ENCODE measurements around the gene CNTN5.
"Not testable (repeated sequence)": the region's sequence is repeated elsewhere in the genome, so short reads cannot be mapped to it uniquely, and the experiment has no call there.

The CNTN5 gene

DNA sequence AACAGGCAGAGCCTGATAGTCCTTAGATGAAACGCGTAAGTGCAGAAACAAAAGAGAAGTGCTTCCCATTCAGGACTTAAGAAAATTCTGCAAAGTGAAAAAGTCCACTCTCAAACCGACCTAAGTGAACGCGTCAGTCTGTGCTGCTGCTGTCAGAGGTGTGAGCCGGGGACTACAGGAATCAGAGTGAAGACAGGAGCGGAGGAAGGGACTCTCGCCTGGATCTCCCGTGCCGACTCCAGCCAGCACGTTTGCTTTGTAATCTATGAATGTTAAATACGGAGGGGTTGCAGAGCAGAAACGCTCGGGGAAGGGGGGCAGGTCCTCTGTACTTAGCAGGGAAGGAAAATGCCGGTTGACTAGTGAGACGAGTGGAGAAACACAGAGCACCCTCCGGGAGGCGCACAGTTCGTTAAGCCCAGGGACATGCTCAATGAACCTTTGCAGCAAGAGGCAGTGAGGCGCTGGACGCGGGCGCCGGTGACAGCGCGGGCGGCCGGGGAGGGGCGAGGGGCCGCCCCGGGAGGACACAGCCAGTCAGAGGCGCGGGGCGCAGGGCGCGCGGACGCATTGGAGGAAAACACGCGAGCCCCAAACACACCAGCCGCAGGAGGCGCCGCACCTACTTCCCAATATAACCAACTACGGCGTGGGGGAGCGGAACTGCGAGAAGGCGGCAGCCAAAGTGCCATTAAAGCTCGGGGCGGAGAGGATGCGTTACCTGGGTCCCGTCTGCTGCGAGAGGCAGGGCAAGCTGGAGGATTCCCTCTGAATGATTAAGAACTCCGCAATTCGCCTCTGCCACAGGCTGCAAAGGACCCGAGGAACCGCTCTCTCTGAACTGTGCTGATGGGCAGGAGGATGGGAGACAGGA is at the start of gene CNTN5:
Gene CNTN5, plus strand, starts transcription at position 598 of the 874 bp plus-strand sequence.
- DNase-seq (ENCODE audit: low read depth in 2 of 3, low spot score in 1 of 3) = peak in 2 of 3 donors; percentile 1

DNA sequence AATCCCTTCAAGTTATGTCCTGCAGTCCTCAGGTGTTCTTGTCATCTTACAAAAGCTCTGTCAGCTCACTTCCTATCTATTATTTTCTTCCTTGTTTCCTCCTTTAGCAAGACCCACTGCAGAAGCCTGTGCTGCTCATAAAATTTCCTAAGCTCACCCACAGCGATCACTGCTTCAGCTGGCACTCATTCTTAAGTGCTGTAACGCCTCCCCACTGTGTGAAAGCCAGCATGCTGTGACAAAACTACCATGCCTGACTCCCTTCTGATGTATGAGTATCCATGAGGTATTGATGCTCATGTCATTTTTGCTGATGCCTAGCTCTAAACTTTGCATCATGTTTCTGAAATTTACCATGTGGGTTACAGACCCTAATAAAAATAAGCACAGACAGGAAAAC is 41.5 kb upstream of the CNTN5 start:
- no peak for DNase-seq (ENCODE audit: low read depth in 2 of 3, low spot score in 1 of 3)

DNA sequence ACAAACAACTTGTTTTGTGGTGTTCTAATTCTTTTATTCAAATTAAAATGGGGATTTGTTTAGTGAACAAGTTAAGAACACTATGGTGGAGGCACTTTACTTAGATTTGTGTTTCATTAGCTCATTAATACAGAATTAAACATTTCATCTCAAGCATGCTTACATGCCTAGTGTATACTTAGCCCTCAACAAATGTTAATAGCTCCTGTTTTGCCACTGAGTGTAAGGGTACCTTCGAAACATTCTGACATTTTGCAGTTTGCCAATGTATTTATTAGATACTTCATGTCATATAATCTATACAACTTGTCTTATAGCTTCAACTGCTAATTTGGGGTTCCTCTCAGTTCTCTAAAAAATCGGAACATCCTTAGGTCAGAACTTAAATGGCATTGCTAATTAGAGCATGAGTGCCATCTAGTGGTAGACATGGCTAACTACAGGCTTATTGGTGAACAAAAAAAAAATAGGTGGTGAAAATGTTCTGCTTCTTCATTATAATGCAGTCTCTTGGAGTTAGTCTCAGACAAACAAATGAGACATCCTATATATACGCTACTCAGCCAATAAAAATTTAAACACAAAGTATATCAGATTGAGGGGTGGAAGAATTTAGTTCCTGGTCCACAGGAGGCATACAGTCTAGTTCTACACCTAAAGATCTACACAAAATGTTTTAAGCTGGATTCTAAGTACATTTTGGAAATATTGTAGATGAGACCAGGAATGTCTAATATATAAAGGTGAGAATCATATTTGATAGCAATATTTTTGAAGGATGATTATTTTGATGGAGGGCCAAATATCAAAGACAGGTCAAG is 4.9 kb upstream of the CNTN5 start:
- peak in 1 of 3 donors; percentile 9 for DNase-seq (ENCODE audit: low read depth in 2 of 3, low spot score in 1 of 3)

DNA sequence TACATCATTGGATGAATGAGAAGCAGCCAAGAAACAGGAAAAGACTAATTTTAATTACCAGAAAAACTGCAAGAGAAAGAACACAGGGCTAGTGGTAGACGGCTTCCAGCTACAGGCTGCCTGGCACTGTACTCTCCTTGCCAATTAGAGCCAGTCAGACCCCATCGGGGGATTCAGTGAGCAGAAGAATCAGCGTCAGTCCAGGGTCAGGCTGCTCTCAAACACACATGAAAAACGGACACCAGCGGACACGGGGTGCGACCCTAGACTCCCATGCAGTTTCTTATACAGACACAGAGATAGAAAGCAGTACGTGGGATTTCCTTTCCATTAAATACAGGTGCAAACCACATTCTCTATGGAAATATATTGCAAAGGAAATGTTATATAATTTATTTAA is 1.1 kb upstream of the CNTN5 start:
- no peak for DNase-seq (ENCODE audit: low read depth in 2 of 3, low spot score in 1 of 3)

DNA sequence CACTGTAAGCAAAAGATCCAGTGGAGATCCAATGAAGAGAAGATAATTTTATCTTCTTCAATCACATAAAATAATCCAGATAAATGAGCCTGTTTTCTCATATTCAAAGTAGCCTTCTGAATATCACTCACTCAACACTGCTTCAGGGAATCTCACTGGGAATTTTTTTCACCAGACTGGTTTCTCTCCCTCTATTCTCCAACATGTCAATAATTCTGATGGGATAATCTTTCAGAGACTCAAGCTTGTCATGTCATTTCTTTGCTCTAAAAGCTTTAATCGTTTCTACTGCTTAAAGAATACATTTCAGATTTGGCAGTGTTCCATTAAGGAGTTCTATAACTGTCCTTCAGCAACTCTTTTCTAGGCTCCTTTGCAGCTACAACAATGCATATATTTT is 16.3 kb downstream of the CNTN5 start:
- no peak for DNase-seq (ENCODE audit: low read depth in 2 of 3, low spot score in 1 of 3)

DNA sequence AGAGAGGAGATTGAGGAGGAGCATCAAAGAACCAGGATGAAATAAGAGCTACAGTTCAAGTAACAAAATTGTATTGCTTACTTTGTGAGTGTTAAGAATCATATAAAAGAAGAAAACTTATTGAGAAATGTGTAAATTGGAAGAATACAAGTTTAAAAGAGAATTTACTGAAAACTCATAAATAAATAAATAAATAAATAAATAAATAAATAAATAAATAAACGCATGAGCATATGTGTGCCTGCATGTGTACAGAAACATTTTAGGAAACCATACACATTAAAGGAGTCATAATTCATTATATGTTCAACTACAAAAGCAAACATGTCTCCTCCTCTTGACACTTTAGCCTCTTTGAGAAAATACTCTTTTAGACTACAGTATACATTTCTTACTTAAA is 42.6 kb downstream of the CNTN5 start:
- no peak for DNase-seq (ENCODE audit: low read depth in 2 of 3, low spot score in 1 of 3)

DNA sequence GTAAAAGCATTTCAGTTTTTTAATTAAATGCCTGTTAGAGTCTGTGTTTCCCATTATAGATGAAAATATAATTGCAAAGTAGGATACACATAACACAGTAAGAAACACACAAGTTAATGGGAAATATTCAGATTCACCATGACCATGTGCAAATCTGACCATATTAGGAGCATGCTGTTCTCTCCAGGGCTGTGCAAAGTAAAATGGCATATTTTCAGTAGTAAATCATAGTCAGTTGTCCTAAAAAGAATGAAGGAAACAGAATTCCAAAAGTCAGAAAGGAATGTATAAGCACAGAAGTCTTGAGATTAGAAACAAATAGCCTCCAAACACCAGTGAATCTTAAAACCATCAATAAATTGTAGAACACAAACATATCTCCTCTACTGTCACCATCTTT is 44.4 kb downstream of the CNTN5 start:
- DNase-seq (ENCODE audit: low read depth in 2 of 3, low spot score in 1 of 3) = no peak

DNA sequence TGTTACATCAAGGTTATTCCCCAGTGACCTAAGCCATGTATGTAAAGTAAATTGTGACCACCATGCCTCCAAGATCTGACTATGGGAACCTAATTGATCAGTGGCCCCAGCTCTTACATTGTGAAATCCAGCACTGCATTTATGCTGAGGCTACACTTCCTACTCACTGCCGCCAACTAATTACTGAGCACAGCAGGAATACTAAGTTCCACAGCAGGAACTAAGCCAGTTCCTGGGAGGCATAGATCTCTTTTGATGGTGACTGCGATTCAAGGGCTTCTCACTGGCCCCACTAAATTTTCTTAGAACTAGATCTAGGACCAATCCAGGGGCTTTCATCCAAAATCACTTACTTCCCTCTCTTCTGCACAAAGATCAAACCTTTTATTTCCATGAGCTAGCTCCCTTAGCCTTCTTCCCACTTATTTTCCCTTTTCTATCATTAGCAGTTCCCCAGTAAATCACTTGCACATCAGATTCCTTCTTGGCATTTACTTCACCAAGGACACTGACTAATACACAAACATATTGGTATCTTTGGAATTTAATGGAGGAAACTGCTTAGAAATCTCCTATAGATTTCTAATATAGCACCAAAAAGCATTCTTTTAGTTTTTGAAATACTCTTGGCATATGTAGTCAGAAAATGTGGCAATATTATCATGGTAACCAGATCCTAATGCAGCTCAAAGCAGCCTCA is 46.0 kb downstream of the CNTN5 start:
- DNase-seq (ENCODE audit: low read depth in 2 of 3, low spot score in 1 of 3) = no peak

DNA sequence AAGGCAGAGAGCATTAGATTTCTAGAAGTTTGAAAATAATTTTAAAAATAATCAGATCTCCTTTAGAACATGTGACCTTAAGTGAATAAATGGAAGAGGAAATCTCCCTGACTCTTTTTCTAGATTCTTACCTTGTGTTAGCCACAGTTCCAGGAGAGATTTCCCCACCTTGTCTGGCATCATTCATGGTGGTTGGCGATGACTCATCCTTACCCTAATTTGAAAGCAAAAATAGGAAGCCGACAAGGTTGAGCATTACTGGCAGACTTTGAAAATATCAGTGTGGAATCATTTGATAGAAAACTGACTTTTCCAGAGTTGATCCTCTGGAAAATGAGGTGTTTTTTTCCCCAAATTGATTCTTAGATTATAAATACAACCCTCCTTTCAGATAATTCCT is 48.1 kb downstream of the CNTN5 start:
- DNase-seq (ENCODE audit: low read depth in 2 of 3, low spot score in 1 of 3) = no peak

DNA sequence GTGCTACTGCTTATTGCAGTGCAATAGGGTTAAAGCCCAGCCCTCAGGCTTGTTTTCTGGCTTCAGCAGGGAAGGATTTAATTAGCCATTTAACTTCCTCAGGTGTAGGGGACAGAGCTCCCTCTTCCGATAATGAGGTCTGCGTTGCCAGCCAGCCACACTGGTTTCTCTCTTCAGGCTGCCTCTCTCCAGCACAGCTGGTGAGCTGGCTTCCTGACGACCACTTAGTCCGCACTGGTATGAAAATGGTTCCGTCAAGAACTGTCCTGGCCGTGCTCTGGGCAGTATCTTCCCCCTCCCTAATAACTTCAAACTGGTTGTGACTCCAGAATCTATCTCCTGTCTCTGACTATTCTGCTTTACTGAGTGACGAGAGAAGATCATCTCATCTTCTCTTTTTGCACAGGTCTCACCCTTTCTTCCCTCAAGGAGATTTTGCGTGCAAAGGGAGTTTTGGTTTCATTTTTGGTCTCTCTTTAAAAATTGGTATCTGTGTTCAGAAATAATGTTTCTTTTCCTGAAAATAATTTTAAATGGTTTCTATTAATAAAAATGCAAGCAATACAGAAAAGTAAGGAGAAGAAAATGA is 49.2 kb downstream of the CNTN5 start:
- DNase-seq (ENCODE audit: low read depth in 2 of 3, low spot score in 1 of 3) = no peak

DNA sequence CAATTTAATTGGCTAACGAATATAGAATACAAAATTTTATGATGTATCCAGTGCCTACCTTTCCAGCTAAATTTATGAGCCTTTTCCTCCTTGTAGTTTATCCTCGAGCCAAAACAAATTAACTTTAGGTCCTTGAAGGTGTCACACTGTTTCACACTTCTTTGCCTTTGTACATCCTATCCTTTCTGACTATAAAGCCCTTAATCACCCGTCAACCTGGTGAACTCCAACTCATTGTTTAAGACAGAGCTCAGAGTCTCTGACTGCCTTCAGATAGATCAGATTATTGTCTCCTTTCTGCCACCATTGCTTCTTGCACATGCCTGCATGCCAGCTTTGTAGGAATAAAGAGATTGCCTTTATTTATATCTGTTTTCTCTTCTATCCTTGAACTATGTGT is 58.8 kb downstream of the CNTN5 start:
- no peak for DNase-seq (ENCODE audit: low read depth in 2 of 3, low spot score in 1 of 3)

DNA sequence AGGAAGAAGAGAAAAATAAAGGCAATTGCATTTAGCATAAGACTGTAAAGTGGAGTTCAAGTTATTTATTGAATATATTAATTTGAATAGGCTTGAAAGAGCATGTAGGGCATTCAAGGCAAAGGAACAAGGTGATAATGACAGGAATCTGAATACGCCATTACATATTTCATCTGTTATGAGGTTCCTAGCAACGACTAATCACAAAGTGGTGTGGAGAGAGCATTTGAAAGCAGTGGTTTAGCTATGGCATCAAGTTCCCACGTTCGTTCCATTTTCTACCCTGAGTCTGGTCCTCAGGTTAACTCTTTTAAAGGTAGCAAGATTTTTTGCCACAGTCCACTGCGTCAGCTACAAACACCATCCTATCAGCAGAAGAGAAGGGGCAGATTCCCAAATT is 59.4 kb downstream of the CNTN5 start:
- no peak for DNase-seq (ENCODE audit: low read depth in 2 of 3, low spot score in 1 of 3)

DNA sequence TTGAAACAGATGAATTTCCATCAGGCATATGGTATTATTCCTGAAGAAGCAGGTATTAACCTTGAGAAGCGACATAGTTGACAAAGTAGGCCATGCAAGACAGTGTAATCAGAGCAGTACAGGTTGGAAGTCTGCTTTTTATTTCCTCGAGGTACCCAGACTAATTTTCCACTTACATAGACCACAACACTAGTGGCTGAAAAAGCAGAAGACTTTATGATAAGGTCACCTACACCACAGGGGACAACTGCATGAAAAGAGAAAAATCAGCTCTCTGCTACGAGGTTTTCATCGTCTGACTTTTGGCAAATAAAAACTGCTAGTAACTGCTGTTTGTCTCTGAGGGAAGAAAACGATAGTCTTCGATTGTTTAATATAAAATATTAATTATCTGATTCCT is 77.5 kb downstream of the CNTN5 start:
- no peak for DNase-seq (ENCODE audit: low read depth in 2 of 3, low spot score in 1 of 3)

DNA sequence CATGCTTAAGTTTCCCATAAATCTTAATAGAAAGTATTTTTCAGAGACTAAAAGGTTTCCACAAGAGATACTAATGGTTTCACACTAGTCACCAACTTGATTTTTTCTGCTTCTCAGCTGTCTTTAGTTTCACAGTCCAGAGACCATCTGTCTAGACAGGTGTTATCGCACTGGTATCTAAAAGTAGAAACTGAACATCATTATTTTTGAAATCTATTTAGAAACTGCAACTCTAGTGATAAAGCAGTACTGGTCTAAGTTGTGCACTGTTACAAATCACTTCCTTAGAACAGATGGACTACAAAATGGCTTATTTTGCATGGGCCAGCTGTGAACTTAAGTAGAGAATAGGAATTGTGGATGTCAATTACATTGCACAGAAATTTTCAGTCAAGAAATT is 78.0 kb downstream of the CNTN5 start:
- DNase-seq (ENCODE audit: low read depth in 2 of 3, low spot score in 1 of 3) = no peak

DNA sequence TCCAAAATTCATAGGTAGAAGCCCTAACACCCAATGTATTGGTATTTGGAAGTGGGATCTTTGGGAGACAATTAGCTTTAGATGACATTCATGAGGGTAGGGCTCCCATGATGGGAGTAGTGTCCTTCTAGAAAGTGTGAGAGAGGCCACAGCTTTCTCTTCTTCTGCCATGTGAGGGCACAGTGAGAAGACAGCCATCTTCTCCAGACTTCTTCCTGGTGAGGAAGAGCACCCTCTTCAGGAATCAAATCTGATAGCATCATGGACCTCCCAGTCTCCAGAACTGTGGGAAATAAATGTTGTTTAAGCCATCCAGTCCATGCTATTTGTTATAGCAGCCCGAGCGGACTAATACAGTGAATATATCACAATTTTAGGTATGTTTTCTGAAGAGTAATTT is 96.9 kb downstream of the CNTN5 start:
- DNase-seq (ENCODE audit: low read depth in 2 of 3, low spot score in 1 of 3) = no peak

DNA sequence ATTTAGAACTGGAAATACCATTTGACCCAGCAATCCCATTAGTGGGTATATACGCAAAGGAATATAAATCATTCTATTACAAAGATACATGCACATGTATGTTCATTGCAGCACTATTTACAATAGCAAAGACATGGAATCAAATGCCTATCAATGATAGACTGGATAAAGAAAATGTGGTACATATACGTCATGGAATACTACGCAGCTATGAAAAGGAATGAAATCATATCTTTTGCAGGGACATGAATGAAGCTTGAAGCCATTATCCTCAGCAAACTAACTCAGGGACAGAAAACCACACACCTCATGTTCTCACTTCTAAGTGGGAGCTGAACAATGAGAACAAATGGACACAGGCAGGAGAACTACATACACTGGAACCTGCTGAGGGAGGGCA is 113.1 kb downstream of the CNTN5 start:
- DNase-seq (ENCODE audit: low read depth in 2 of 3, low spot score in 1 of 3) = not testable (repeated sequence)

DNA sequence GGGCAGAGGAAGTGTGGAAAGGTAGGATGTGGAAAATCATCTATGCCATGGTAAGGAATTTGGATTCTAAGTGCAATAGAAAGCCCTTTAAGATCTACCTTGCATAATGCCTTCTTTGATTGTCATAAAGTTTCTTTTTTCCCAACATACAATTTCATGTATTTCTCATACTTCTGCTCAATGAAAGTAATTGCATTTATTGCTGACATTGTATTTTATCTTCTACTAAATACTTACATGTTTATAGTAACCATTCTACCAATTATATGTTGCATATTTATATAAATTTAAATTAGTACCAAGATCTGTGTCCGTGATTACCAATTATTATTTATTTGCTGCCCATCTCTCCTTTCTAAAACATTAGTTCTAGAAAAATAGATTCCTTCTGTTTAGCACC is 114.8 kb downstream of the CNTN5 start:
- no peak for DNase-seq (ENCODE audit: low read depth in 2 of 3, low spot score in 1 of 3)

DNA sequence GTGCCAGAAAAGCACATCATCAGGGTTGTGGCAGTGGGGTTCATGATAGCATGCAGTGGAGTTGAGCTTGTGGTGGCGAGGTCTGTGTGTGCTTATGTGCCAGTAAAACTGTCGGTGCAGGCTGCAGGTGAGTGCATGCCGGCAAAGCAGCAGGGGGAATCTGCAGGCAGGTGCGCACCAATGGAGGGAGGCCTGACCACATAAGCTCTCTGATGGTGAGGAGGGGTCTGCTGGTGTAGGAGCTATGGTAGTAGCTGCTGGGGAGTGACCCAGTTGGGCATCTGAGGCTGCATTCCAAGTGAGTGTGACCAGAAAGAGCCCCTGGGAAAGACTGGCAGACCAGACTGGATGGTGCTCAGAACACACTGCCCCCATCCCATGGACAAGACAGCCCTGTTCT is 121.5 kb downstream of the CNTN5 start:
- no peak for DNase-seq (ENCODE audit: low read depth in 2 of 3, low spot score in 1 of 3)

DNA sequence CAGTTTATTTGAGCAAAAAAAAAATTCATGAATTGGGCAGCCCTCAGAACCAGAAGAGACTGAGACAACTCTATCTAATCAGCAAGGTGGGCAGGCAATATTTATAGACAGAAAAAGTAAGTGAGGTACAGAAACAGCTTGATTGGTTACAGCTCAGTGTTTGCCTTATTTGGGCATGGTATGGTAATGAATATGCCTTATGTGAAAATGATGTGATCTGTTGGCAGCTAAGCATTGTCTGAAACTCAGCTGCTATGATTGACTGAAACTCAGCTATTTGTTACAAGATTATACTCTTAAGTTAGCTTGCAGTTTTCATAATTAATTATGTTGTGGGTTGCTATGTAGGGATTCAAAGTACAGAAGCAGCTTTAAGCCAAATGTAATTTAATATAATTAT is 127.6 kb downstream of the CNTN5 start:
- no peak for DNase-seq (ENCODE audit: low read depth in 2 of 3, low spot score in 1 of 3)

DNA sequence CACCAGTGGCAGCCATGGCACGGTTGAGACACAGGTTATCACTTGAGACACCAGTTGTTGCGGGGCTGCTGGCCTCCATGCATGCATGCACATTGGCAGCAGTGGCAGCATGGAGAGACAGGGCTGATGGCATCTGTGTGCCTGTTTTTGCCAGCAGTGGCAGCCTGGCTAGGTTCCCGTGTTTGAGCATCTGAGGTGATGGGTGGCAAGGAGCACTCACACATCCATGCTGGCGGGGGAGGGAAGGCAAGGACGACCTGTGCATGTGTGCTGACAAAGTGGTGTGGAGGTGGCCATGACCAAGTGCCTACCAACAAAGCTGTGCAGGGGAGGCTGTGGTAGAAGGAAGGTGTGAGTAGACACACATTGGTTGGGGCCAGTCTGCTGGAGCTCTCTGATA is 133.5 kb downstream of the CNTN5 start:
- no peak for DNase-seq (ENCODE audit: low read depth in 2 of 3, low spot score in 1 of 3)

DNA sequence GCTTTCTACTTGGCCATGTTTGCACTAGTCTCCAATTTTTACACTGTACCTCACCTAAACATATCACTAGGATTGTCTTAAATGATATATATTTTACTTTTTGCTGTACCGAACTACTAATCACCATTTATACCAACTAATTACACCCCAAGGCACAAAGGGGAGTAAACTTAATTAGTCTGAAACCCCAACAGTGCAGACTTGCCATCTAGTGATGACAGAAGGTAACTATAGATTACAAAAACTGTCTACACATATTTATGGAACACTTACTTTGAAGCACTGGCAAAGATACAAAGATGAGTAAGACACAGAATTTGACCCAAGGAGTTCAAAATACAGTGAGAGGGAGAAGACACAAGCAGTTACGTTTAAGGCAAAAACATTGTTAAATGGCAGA is 139.7 kb downstream of the CNTN5 start:
- DNase-seq (ENCODE audit: low read depth in 2 of 3, low spot score in 1 of 3) = no peak

Measured in stimulated activated CD4-positive, alpha-beta T cell treated with anti-CD3 and anti-CD28 coated beads, Interleukin-12 subunit alpha, Interleukin-12 subunit beta, amount 100 ng/mL, for 48 hours (primary cell).